Activated CD8-positive, alpha-beta T cell treated with anti-CD3 and anti-CD28 coated beads for 36 hours (primary cell): ENCODE results near the gene LGALS9. TPM values are rescaled to one million over a fixed set of nuclear protein-coding genes. Genes with fewer than 3 reads are reported as not detected.
"Not testable (repeated sequence)": the region's sequence is repeated elsewhere in the genome, so short reads cannot be mapped to it uniquely, and the experiment has no call there.

Source experiments
- ATAC-seq: fragments of 200-7000 bp; cut with Tn5 transposase; one replicate; pipeline ENCODE4 v1.10.0; 2021; ENCODE audit warnings: mild to moderate bottlenecking, moderate library complexity
- CTCF ChIA-PET: fragments of 350-600 bp; sonication (Branson Sonifier 250); formaldehyde crosslinking; loops from one replicate; lab custom pipeline; 2021; ENCODE audit warnings: antibody characterized with exemption; lab: Charles Lee
- POLR2A ChIA-PET: fragments of 350-600 bp; sonication (Branson Sonifier 250); formaldehyde crosslinking; loops from one replicate; lab custom pipeline; 2021; ENCODE audit warnings: antibody characterized with exemption; lab: Charles Lee
- DNase-seq: peaks from one replicate; pipeline ENCODE4 v3.0.0-alpha.2; 2020
- H3K27ac Mint-ChIP-seq: one replicate; pipeline ENCODE4 v1.8.0; 2021; ENCODE audit warnings: mild to moderate bottlenecking, mixed read lengths
- H3K27me3 Mint-ChIP-seq: one replicate; pipeline ENCODE4 v1.8.0; 2021; ENCODE audit warnings: mixed read lengths
- H3K36me3 Mint-ChIP-seq: one replicate; pipeline ENCODE4 v1.8.0; 2021; ENCODE audit warnings: low read depth, mixed read lengths
- H3K4me1 Mint-ChIP-seq: one replicate; pipeline ENCODE4 v1.8.0; 2021; ENCODE audit warnings: low read depth, mixed read lengths
- H3K4me3 Mint-ChIP-seq: one replicate; pipeline ENCODE4 v1.8.0; 2021; ENCODE audit warnings: mild to moderate bottlenecking, moderate library complexity, mixed read lengths
- H3K9me3 Mint-ChIP-seq: one replicate; pipeline ENCODE4 v1.8.0; 2021; ENCODE audit warnings: mixed read lengths
- intact Hi-C: fragments of 100-400 bp; cut with micrococcal nuclease; formaldehyde crosslinking; loops from one replicate; pipeline ENCODE4 v1.10.0; 2022
- total RNA-seq, 2 experiments: library from RNA; stranded (reverse); gene quantifications; one replicate each; pipeline ENCODE4 v1.2.3, GENCODE V29; 2021
- TF ChIP-seq, protein P1 (sequence below): fragments of 200-600 bp; IDR thresholded peaks from one replicate; pipeline ENCODE4 v1.8.0; 2022; ENCODE audit warnings: antibody characterized with exemption, mild to moderate bottlenecking

Gene LGALS9
- total RNA-seq, 2 experiments from 2014 or later, result 17.3 to 18.4 TPM

DNA sequence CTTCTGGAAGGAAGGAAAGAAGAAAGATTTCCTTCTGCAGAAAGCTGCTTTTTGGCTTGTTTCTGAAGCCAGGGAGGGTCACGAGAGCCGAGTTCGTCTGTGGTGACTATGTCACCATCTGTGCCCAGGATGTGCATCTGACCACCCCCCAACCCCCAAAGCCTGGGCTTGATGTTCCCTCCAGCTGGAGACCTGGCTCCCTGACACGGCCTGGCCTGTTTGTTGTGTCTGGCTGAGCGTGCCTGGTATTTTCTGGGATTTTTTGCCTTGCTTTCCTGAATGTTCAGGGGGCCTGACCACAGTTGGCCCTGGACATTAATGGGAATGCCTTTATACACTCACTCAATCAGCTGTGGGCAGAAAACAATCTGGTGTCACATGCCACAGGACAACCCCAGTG lies 38.9 kb downstream of the LGALS9 start:
- Mint-ChIP-seq H3K36me3 (no peaks in the 10 kb centered on the region), H3K4me3 (no peak overlapping the region), H3K9me3 (no peaks in the 10 kb centered on the region), H3K27me3 (no peaks in the 10 kb centered on the region), H3K27ac (no peak overlapping the region), H3K4me1 (no peaks in the 10 kb centered on the region)
- no peak for DNase-seq
- ChIA-PET POLR2A (no interaction called here), CTCF (interaction anchor here (2.2 kb wide), 1 partner anchor 15 kb away, joined by 10 read pairs; no protein-coding TSS in a partner anchor)
- intact Hi-C loops, result no loop called here
- TF ChIP-seq, protein P1, sequence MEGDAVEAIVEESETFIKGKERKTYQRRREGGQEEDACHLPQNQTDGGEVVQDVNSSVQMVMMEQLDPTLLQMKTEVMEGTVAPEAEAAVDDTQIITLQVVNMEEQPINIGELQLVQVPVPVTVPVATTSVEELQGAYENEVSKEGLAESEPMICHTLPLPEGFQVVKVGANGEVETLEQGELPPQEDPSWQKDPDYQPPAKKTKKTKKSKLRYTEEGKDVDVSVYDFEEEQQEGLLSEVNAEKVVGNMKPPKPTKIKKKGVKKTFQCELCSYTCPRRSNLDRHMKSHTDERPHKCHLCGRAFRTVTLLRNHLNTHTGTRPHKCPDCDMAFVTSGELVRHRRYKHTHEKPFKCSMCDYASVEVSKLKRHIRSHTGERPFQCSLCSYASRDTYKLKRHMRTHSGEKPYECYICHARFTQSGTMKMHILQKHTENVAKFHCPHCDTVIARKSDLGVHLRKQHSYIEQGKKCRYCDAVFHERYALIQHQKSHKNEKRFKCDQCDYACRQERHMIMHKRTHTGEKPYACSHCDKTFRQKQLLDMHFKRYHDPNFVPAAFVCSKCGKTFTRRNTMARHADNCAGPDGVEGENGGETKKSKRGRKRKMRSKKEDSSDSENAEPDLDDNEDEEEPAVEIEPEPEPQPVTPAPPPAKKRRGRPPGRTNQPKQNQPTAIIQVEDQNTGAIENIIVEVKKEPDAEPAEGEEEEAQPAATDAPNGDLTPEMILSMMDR, result no peak
- ATAC-seq, result no peak

DNA sequence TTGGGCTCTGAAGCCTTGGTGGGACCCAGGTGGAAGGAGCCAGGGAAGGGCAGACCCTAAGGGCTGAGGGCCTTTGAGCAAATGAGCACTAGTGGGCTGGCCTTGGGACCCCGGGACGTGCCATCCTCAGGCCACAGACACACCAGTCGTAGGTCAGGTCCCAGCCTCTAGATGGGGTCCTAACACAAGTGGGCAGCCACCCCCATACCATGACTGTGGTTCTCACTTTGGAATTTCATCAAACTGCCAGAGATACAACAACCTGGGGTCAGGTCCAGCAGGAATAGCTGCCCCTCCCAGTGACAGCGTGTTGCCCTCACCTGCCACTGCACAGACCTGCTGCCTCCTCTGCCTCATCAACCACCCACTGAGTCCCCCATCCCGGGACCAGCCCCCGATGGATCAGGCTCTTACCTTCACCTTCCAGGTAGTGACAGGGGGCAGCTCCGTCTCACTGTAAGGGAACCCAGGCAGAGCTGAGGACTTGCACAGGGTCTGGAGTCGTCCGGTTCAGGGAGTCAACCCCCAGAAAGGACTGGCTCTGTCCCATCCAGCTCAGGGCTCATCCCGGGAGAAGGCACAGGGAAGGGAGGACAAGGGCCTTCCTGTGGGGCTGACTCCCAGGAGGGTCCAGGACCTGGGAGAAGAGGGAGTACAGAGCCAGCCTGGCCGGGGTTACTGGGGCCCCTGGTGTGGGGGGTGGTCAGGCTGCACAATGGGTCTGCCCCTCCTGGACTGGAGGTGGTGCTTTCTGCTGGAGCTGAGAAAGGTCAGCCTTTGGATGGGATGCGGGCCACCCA lies 40.0 kb downstream of the LGALS9 start:
- no peak overlapping the region for H3K27ac Mint-ChIP-seq
- H3K4me1 Mint-ChIP-seq, result no peaks in the 10 kb centered on the region

GRCh38 chr17:27671591-27671910 lies 40.6 kb downstream of the LGALS9 start:
- DNase-seq, result no peak
- CTCF ChIA-PET, result interaction anchor here (0.8 to 0.9 kb wide), 2 partner anchors 16 to 21 kb away, joined by 3 read pairs; no protein-coding TSS in a partner anchor
- no peaks in the 10 kb centered on the region for H3K4me1 Mint-ChIP-seq

More for the DNA sequence above, 40.0 kb downstream of the LGALS9 start:
- CTCF ChIA-PET, result interaction anchor here (0.8 to 2.2 kb wide), 3 partner anchors 16 to 20 kb away, joined by 3 to 10 read pairs (median 3); no protein-coding TSS in a partner anchor
- Mint-ChIP-seq H3K36me3 (no peaks in the 10 kb centered on the region), H3K9me3 (no peaks in the 10 kb centered on the region), H3K4me3 (no peak overlapping the region), H3K27me3 (no peaks in the 10 kb centered on the region)
- TF ChIP-seq, protein P1, result no peak
- no peak for DNase-seq
- no peak for ATAC-seq
- POLR2A ChIA-PET, result no interaction called here
- intact Hi-C loops, result no loop called here

DNA sequence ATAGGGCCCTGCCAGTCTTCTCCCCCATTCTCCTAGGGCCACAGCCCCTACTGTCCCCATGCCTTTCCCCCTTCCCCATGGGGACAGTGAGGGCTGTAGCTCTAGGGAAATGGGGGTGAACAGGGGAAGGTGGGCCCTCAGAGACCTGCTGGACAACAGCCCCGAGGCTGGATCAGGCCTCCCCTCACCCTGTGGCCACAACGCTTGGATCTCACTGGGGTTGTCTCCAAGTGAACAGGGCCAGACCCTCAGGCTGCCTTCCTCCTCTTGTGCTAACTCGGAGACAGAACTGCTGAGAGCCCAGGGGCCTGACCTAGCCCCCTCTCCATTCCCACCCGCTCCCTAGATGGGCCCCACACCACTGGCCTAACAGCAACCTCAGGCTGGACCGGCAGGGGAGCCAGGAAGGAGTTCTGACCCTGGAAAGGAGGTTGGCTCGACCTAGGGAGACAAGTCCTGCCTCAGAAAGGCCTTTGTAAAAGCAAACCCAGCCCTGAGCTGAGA lies 41.0 kb downstream of the LGALS9 start:
- H3K27ac Mint-ChIP-seq, POLR2A ChIA-PET, H3K4me3 Mint-ChIP-seq, H3K27me3 Mint-ChIP-seq, intact Hi-C loops, H3K4me1 Mint-ChIP-seq, H3K36me3 Mint-ChIP-seq, DNase-seq, H3K9me3 Mint-ChIP-seq, ATAC-seq: not testable (repeated sequence)
- CTCF ChIA-PET, result interaction anchor here (0.8 kb wide), 1 partner anchor 17 kb away, joined by 3 read pairs; no protein-coding TSS in a partner anchor

More at GRCh38 chr17:27671591-27671910, 40.6 kb downstream of the LGALS9 start:
- Mint-ChIP-seq H3K9me3 (no peaks in the 10 kb centered on the region), H3K27me3 (no peaks in the 10 kb centered on the region), H3K36me3 (no peaks in the 10 kb centered on the region), H3K27ac (no peak overlapping the region), H3K4me3 (no peak overlapping the region)
- TF ChIP-seq, protein P1, result no peak
- POLR2A ChIA-PET, result no interaction called here
- intact Hi-C loops, result no loop called here
- ATAC-seq, result no peak

DNA sequence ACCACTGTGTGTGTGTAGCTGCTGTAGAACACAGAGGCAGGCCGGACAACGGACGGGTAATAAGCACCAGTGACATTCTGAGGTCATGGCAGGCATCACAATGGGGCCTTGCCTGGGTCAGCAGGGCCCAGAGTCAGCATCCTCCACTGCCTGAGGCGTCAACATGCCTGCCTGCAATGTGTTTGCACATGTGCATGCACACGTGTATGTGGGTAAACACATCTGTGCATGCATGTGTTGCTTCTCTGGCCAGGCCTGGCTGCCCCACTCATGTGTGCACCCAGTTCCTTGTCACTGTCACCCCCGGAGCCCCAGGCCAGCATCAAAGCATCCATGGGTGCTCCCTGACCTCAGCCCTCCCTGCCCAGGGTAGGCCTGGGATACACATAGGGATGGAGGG lies 43.3 kb downstream of the LGALS9 start:
- intact Hi-C loops, result no loop called here
- no peaks in the 10 kb centered on the region for H3K36me3 Mint-ChIP-seq
- no peak overlapping the region for H3K27ac Mint-ChIP-seq
- no peak for DNase-seq
- ATAC-seq, result no peak
- ChIA-PET POLR2A (no interaction called here), CTCF (no interaction called here)
- TF ChIP-seq, protein P1, result no peak
- no peak overlapping the region for H3K4me3 Mint-ChIP-seq
- no peaks in the 10 kb centered on the region for H3K9me3 Mint-ChIP-seq
- no peaks in the 10 kb centered on the region for H3K27me3 Mint-ChIP-seq
- H3K4me1 Mint-ChIP-seq, result no peaks in the 10 kb centered on the region
